SK-N-SH (cell line): ENCODE measurements around the gene PCED1B. TPM values are rescaled to one million over a fixed set of nuclear protein-coding genes. Genes with fewer than 3 reads are reported as not detected.

ENCODE experiments used
- CTCF ChIA-PET: fragments of 300-600, 350-600 bp; formaldehyde crosslinking; extraction: SDS; loops from one replicate; lab custom pipeline; 2021; lab: Yijun Ruan, JAX
- POLR2A ChIA-PET: fragments of 350-600 bp; sonication (Branson Sonifier 250); formaldehyde crosslinking; extraction: SDS; loops from one replicate; lab custom pipeline; 2020; ENCODE audit warnings: antibody characterized with exemption, inconsistent platforms; lab: Yijun Ruan, JAX
- DNase-seq: peaks from one replicate; pipeline ENCODE4 v3.0.0; 2012
- H2AFZ ChIP-seq: fragments of 200-600 bp; sonication (generic); 2 replicates; pipeline ENCODE4 v1.8.1; 2016; ENCODE audit warnings: antibody characterized with exemption, mild to moderate bottlenecking, low read depth
- H3F3A ChIP-seq: fragments of 200-600 bp; sonication (generic); replicated peaks from 2 replicates; pipeline ENCODE3; 2016; ENCODE audit warnings: antibody characterized with exemption, mild to moderate bottlenecking; ENCODE audit not compliant: insufficient read depth
- H3K27ac ChIP-seq, 2 experiments: fragments of 200-500 bp in 1 of 2; fragments of 200-600 bp in 1 of 2; sonication (Bioruptor generic) in 1 of 2; sonication (generic), shearing (Covaris generic) in 1 of 2; 2 replicates each; pipeline versions ENCODE4 v1.5.1 to v1.6.1; 2014 to 2016; ENCODE audit warnings: low read depth in 2 of 2, inconsistent platforms in 1 of 2, low read length in 1 of 2, mild to moderate bottlenecking in 1 of 2, mixed read lengths in 1 of 2
- H3K27me3 ChIP-seq: fragments of 200-600 bp; sonication (generic), shearing (Covaris generic); 2 replicates; pipeline ENCODE4 v1.6.1; 2016; ENCODE audit warnings: mixed run types; ENCODE audit not compliant: insufficient read depth
- H3K36me3 ChIP-seq, 2 experiments: fragments of 200-500 bp in 1 of 2; fragments of 200-600 bp in 1 of 2; sonication (Bioruptor generic) in 1 of 2; sonication (generic) in 1 of 2; replicated peaks in 1 of 2; 2 replicates each; pipeline versions ENCODE3 to v1.5.1; 2014 to 2016; ENCODE audit warnings: low read length in 1 of 2, mild to moderate bottlenecking in 1 of 2; ENCODE audit not compliant: insufficient read depth in 2 of 2, control insufficient read depth in 1 of 2
- H3K4me1 ChIP-seq, 2 experiments: fragments of 200-500 bp in 1 of 2; fragments of 200-600 bp in 1 of 2; sonication (Bioruptor generic) in 1 of 2; sonication (generic), shearing (Covaris generic) in 1 of 2; 2 replicates each; pipeline versions ENCODE4 v1.5.1 to v1.6.1; 2014 to 2016; ENCODE audit warnings: low read depth in 1 of 2, low read length in 1 of 2, mixed run types in 1 of 2; ENCODE audit not compliant: insufficient read depth in 2 of 2, control insufficient read depth in 1 of 2
- H3K4me2 ChIP-seq: fragments of 200-600 bp; sonication (generic), shearing (Covaris generic); 2 replicates; pipeline ENCODE4 v1.6.1; 2017; ENCODE audit warnings: mixed run types
- H3K4me3 ChIP-seq, 2 experiments: fragments of 200-500 bp in 1 of 2; fragments of 200-600 bp in 1 of 2; sonication (Bioruptor generic) in 1 of 2; sonication (generic), shearing (Covaris generic) in 1 of 2; 2 replicates each; pipeline versions ENCODE4 v1.5.1 to v1.8.1; 2014 to 2016; ENCODE audit warnings: low read depth in 2 of 2, inconsistent platforms in 1 of 2, low read length in 1 of 2, mild to moderate bottlenecking in 1 of 2, mixed read lengths in 1 of 2, moderate library complexity in 1 of 2
- H3K79me2 ChIP-seq: fragments of 200-600 bp; sonication (generic); 2 replicates; pipeline ENCODE4 v1.8.1; 2017; ENCODE audit warnings: mild to moderate bottlenecking; ENCODE audit not compliant: insufficient read depth
- H3K9ac ChIP-seq: fragments of 200-600 bp; sonication (generic); 2 replicates; pipeline ENCODE4 v1.6.1; 2017; ENCODE audit warnings: mixed run types
- H3K9me2 ChIP-seq: fragments of 200-600 bp; sonication (generic); 2 replicates; pipeline ENCODE4 v1.6.1; 2017; ENCODE audit warnings: mixed run types
- H3K9me3 ChIP-seq: fragments of 200-600 bp; sonication (generic); 2 replicates; pipeline ENCODE4 v1.6.1; 2017; ENCODE audit warnings: mixed run types, mild to moderate bottlenecking, moderate library complexity
- H4K20me1 ChIP-seq: fragments of 200-600 bp; sonication (generic); 2 replicates; pipeline ENCODE4 v1.6.1; 2017; ENCODE audit warnings: mild to moderate bottlenecking, mixed run types; ENCODE audit not compliant: insufficient read depth
- ELF1 ChIP-seq: IDR thresholded peaks from 2 replicates; pipeline ENCODE4 v1.4.0; 2012
- EP300 ChIP-seq, 2 experiments: IDR thresholded peaks; 2 replicates each; pipeline versions ENCODE4 v1.4.0 to v1.6.1; 2012; ENCODE audit warnings: borderline replicate concordance in 1 of 2, low read depth in 1 of 2, low read length in 1 of 2
- FOXJ3 ChIP-seq: sonication (generic); formaldehyde crosslinking; IDR thresholded peaks from 2 replicates; pipeline ENCODE4 v1.5.1; 2020; ENCODE audit warnings: mild to moderate bottlenecking, missing genetic modification reagents
- RCOR1 ChIP-seq: fragments of 150-350 bp; IDR thresholded peaks from 2 replicates; pipeline ENCODE4 v1.6.1; 2017; ENCODE audit warnings: antibody characterized with exemption, low read length
- RFX5 ChIP-seq: IDR thresholded peaks from 2 replicates; pipeline ENCODE4 v1.6.1; 2012; ENCODE audit warnings: mild to moderate bottlenecking, improper control_type of control experiment, low read length
- SIN3A ChIP-seq: IDR thresholded peaks from 2 replicates; pipeline ENCODE4 v1.6.1; 2012; ENCODE audit warnings: low read depth, mild to moderate bottlenecking, low read length, moderate library complexity, borderline replicate concordance
- YY1 ChIP-seq: IDR thresholded peaks from 2 replicates; pipeline ENCODE4 v1.4.0; 2012; ENCODE audit warnings: low read depth, mild to moderate bottlenecking
- WGBS: methylation state at CpG from one replicate; pipeline ENCODE4 v1.1.6; 2017; ENCODE audit warnings: low lambda C conversion rate; 5-methylcytosine and 5-hydroxymethylcytosine counted together
- polyA plus RNA-seq, 3 experiments: library from polyadenylated mRNA; depleted of rRNA; stranded (reverse); fragments of >200 nt; gene quantifications; 2 replicates each; pipeline ENCODE4 v1.2.3, GENCODE V29; 2012
- TF ChIP-seq, protein P1 (sequence below): fragments of 200-600 bp; sonication (generic); IDR thresholded peaks from 2 replicates; pipeline ENCODE4 v1.6.1; 2017; ENCODE audit warnings: antibody characterized with exemption, mild to moderate bottlenecking, moderate library complexity
- TF ChIP-seq, protein P2 (sequence below): fragments of 150-350 bp; IDR thresholded peaks from 2 replicates; pipeline ENCODE4 v1.6.1; 2017; ENCODE audit warnings: antibody characterized with exemption, low read length, low read depth, borderline replicate concordance

The PCED1B gene
- polyA plus RNA-seq, 1 of the 3 experiments (the other 2 are of a cell fraction) = 0.21 TPM

DNA sequence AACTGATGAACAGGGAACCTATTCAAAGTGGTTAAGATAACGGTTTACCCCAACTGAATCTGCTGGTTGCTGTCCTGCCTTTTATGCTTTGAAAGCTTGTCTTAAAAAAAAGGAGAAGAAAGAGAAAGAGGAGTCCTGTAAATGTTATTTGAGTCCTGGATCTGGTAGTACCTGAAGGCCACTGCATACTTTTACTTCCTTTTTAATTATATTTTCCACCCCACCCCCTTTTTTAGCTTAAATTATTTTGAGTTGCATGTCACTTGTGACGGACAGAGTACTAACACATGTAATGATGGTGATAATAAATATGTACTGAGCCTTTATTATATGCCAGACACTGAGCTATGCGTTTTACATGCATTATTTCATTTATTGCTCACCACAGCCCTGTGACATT is 2.9 kb downstream of the PCED1B start:
- peak overlapping the region in 1 of 2 experiments; percentile 66; a peak in 2 of 4 replicates for H3K27ac ChIP-seq
- ChIA-PET CTCF (no interaction called here), POLR2A (no interaction called here)
- H3K4me2 ChIP-seq = no peak overlapping the region
- H3K9me2 ChIP-seq = no peaks in the 10 kb centered on the region
- WGBS = 24% methylated on average over 3 of the region's 3 CpGs
- H4K20me1 ChIP-seq = no peaks in the 10 kb centered on the region
- peaks cover 0 to 49% of the 10 kb centered on the region in 2 experiments; a peak in 3 of 4 replicates for H3K4me1 ChIP-seq
- peaks cover 44% of the 10 kb centered on the region for H3F3A ChIP-seq
- peaks cover 8% of the 10 kb centered on the region; the same call in 1 of the 2 replicates for H3K79me2 ChIP-seq
- TF ChIP-seq SIN3A (no peak), YY1 (no peak), RCOR1 (no peak), FOXJ3 (CRISPR knock-in tag) (no peak), EP300 (IDR thresholded peaks at IDR 0.05; ENCODE audit: borderline replicate concordance in 1 of 2, low read depth in 1 of 2, low read length in 1 of 2) (no peak), ELF1 (no peak), RFX5 (no peak)
- TF ChIP-seq, protein P1, sequence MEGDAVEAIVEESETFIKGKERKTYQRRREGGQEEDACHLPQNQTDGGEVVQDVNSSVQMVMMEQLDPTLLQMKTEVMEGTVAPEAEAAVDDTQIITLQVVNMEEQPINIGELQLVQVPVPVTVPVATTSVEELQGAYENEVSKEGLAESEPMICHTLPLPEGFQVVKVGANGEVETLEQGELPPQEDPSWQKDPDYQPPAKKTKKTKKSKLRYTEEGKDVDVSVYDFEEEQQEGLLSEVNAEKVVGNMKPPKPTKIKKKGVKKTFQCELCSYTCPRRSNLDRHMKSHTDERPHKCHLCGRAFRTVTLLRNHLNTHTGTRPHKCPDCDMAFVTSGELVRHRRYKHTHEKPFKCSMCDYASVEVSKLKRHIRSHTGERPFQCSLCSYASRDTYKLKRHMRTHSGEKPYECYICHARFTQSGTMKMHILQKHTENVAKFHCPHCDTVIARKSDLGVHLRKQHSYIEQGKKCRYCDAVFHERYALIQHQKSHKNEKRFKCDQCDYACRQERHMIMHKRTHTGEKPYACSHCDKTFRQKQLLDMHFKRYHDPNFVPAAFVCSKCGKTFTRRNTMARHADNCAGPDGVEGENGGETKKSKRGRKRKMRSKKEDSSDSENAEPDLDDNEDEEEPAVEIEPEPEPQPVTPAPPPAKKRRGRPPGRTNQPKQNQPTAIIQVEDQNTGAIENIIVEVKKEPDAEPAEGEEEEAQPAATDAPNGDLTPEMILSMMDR = no peak
- H2AFZ ChIP-seq = peak overlapping the region; percentile 41; the same call in 1 of the 2 replicates
- DNase-seq = no peak
- peaks cover 16% of the 10 kb centered on the region for H3K27me3 ChIP-seq
- no peaks in the 10 kb centered on the region for H3K36me3 ChIP-seq
- H3K9me3 ChIP-seq = no peaks in the 10 kb centered on the region
- H3K4me3 ChIP-seq = no peak overlapping the region
- H3K9ac ChIP-seq = no peak overlapping the region

DNA sequence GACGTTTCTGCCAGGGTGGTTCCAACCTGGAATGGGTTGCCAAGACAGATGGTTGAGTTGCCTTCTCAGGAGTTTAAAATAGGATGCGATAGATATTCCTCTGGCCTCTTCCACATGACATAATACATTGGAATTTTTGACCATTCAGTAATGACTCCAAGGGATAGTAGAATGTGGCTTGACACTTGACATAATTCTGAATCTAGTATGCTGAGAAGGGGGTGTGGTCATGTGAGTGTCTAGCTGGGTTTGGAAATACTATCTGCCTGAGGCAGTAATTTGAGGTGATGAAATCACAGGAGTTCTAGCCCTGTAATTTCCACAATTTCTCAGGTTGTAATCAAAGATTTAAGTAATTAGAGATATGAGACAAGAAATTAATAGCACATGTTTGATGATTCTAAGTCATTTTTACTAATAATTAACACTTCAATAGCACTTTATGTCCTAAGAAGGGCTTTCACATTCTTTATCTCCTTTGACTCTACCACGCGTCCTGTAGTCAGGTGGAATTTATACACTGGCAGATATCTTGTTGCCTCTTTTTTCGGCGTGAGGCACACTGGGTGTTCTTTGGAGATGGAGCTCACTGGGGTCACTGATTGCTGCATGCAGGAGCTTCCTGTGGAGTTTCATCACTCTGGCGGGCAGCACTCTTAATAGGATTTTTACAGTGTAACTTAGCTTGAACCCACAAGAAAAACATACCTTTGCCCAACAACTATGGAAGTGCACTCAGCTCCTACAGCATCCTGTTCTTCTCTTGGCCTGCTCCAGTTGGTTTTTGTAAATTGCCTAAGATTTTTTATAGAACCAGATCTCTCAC is 3.6 kb downstream of the PCED1B start:
- TF ChIP-seq, protein P2, sequence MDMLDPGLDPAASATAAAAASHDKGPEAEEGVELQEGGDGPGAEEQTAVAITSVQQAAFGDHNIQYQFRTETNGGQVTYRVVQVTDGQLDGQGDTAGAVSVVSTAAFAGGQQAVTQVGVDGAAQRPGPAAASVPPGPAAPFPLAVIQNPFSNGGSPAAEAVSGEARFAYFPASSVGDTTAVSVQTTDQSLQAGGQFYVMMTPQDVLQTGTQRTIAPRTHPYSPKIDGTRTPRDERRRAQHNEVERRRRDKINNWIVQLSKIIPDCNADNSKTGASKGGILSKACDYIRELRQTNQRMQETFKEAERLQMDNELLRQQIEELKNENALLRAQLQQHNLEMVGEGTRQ = no peak
- 0 out of 4 replicates have a peak, but pooled peaks of 1 of the 2 experiments have one; percentile 11 for TF ChIP-seq EP300 (IDR thresholded peaks at IDR 0.05; ENCODE audit: borderline replicate concordance in 1 of 2, low read depth in 1 of 2, low read length in 1 of 2)

More for the DNA sequence above, 3.6 kb downstream of the PCED1B start:
- Histone ChIP-seq H3K27me3 (peaks cover 9% of the 10 kb centered on the region), H4K20me1 (no peaks in the 10 kb centered on the region), H2AFZ (no peak overlapping the region), H3K79me2 (peaks cover under 1% of the 10 kb centered on the region; the same call in 1 of the 2 replicates), H3K27ac (peak overlapping the region in 1 of 2 experiments; percentile 66; a peak in 1 of 4 replicates), H3K9me3 (no peaks in the 10 kb centered on the region), H3K9ac (no peak overlapping the region), H3K36me3 (no peaks in the 10 kb centered on the region), H3K4me2 (no peak overlapping the region), H3K9me2 (no peaks in the 10 kb centered on the region), H3K4me1 (peaks cover 0 to 56% of the 10 kb centered on the region in 2 experiments; a peak in 3 of 4 replicates), H3K4me3 (no peak overlapping the region), H3F3A (peaks cover 51% of the 10 kb centered on the region)
- POLR2A ChIA-PET = no interaction called here
- CTCF ChIA-PET = no interaction called here
- DNase-seq = no peak
- WGBS = 28% methylated on average over 7 of the region's 7 CpGs
